ENCODE results near the gene CCDC50.

The CCDC50 gene

GRCh38 chr3:191328962-191329653 lies at the start of gene CCDC50:
TSS of gene CCDC50 (plus strand) at chr3:191329394. CDS start at chr3:191329675, 281 bp downstream.
- Histone ChIP-seq H3K9me3 (ENCODE audit: insufficient read depth, low read depth, low read length) (no peaks in the 10 kb centered on the region), H3K4me1 (ENCODE audit: insufficient read depth, low read length, poor library complexity, severe bottlenecking) (no peaks in the 10 kb centered on the region), H3K9me2 (replicated peaks; ENCODE audit: low read depth, low read length) (no peaks in the 10 kb centered on the region), H2AFZ (ENCODE audit: low read length) (no peak within 1 kb of the TSS), H3K9ac (ENCODE audit: low read depth, low read length, poor library complexity, severe bottlenecking) (no peak within 1 kb of the TSS), H3K4me3 (ENCODE audit: low read length, poor library complexity, severe bottlenecking) (no peak within 1 kb of the TSS), H4K20me1 (ENCODE audit: insufficient read depth, low read length, poor library complexity, severe bottlenecking) (no peaks in the 10 kb centered on the region), H3F3A (ENCODE audit: low read depth) (no peaks in the 10 kb centered on the region), H3K36me3 (ENCODE audit: insufficient read depth, low read length) (no peaks in the 10 kb centered on the region), H3K4me2 (ENCODE audit: low read depth, low read length, poor library complexity, severe bottlenecking) (no peak within 1 kb of the TSS), H3K79me2 (ENCODE audit: insufficient read depth, low read length) (no peaks in the 10 kb centered on the region), H3K27me3 (ENCODE audit: insufficient read depth, low read length, poor library complexity, severe bottlenecking) (no peaks in the 10 kb centered on the region)
- TF ChIP-seq EZH2phosphoT487 (IDR thresholded peaks at IDR 0.05; ENCODE audit: borderline replicate concordance) (no peak), CTCF (conservative IDR thresholded peaks at IDR 0.05; ENCODE audit: low read length) (no peak)

GRCh38 chr3:191280111-191280510 lies 49.1 kb upstream of the CCDC50 start:
- Histone ChIP-seq H3K4me2 (ENCODE audit: low read depth, low read length, poor library complexity, severe bottlenecking) (no peak overlapping the region), H3K9ac (ENCODE audit: low read depth, low read length, poor library complexity, severe bottlenecking) (no peak overlapping the region), H3F3A (ENCODE audit: low read depth) (no peaks in the 10 kb centered on the region), H3K27me3 (ENCODE audit: insufficient read depth, low read length, poor library complexity, severe bottlenecking) (no peaks in the 10 kb centered on the region), H3K79me2 (ENCODE audit: insufficient read depth, low read length) (no peaks in the 10 kb centered on the region), H2AFZ (ENCODE audit: low read length) (no peak overlapping the region), H3K4me3 (ENCODE audit: low read length, poor library complexity, severe bottlenecking) (no peak overlapping the region), H3K9me3 (ENCODE audit: insufficient read depth, low read depth, low read length) (no peaks in the 10 kb centered on the region), H4K20me1 (ENCODE audit: insufficient read depth, low read length, poor library complexity, severe bottlenecking) (no peaks in the 10 kb centered on the region), H3K4me1 (ENCODE audit: insufficient read depth, low read length, poor library complexity, severe bottlenecking) (no peaks in the 10 kb centered on the region), H3K36me3 (ENCODE audit: insufficient read depth, low read length) (no peaks in the 10 kb centered on the region), H3K9me2 (replicated peaks; ENCODE audit: low read depth, low read length) (no peaks in the 10 kb centered on the region)
- TF ChIP-seq CTCF (conservative IDR thresholded peaks at IDR 0.05; ENCODE audit: low read length) = no peak
- TF ChIP-seq EZH2phosphoT487 (IDR thresholded peaks at IDR 0.05; ENCODE audit: borderline replicate concordance) = no peak

- H3F3A ChIP-seq (ENCODE audit: low read depth) = no peaks in the 10 kb centered on the region
- H3K36me3 ChIP-seq (ENCODE audit: insufficient read depth, low read length) = no peaks in the 10 kb centered on the region
- no peaks in the 10 kb centered on the region for H3K79me2 ChIP-seq (ENCODE audit: insufficient read depth, low read length)
- no peak overlapping the region for H2AFZ ChIP-seq (ENCODE audit: low read length)
- no peaks in the 10 kb centered on the region for H3K9me3 ChIP-seq (ENCODE audit: insufficient read depth, low read depth, low read length)
- H3K4me1 ChIP-seq (ENCODE audit: insufficient read depth, low read length, poor library complexity, severe bottlenecking) = no peaks in the 10 kb centered on the region
- no peaks in the 10 kb centered on the region for H3K27me3 ChIP-seq (ENCODE audit: insufficient read depth, low read length, poor library complexity, severe bottlenecking)
- H3K4me2 ChIP-seq (ENCODE audit: low read depth, low read length, poor library complexity, severe bottlenecking) = no peak overlapping the region
- no peak overlapping the region for H3K4me3 ChIP-seq (ENCODE audit: low read length, poor library complexity, severe bottlenecking)
- no peaks in the 10 kb centered on the region for H3K9me2 ChIP-seq (replicated peaks; ENCODE audit: low read depth, low read length)
- no peak for TF ChIP-seq CTCF (conservative IDR thresholded peaks at IDR 0.05; ENCODE audit: low read length)
- TF ChIP-seq EZH2phosphoT487 (IDR thresholded peaks at IDR 0.05; ENCODE audit: borderline replicate concordance) = no peak
- no peaks in the 10 kb centered on the region for H4K20me1 ChIP-seq (ENCODE audit: insufficient read depth, low read length, poor library complexity, severe bottlenecking)
- no peak overlapping the region for H3K9ac ChIP-seq (ENCODE audit: low read depth, low read length, poor library complexity, severe bottlenecking)
Measured at GRCh38 chr3:191280882-191281281, 48.3 kb upstream of the CCDC50 start.

Measured in Loucy (cell line).